Vagina (tissue), 2 donors: ENCODE measurements around the gene TRPV2.

Source experiments
- CTCF ChIP-seq, 3 experiments: fragments of 450-650 bp in 2 of 3; fragments of 200-600 bp in 1 of 3; sonication (generic) in 1 of 3; IDR thresholded peaks; one replicate each; pipeline ENCODE4 v1.5.1; 2017 to 2019; ENCODE audit warnings: antibody characterized with exemption in 3 of 3, mild to moderate bottlenecking in 2 of 3, moderate library complexity in 2 of 3
- POLR2A ChIP-seq, 2 donors: fragments of 450-650 bp; IDR thresholded peaks; one replicate each; pipeline ENCODE4 v1.6.1; 2017; ENCODE audit warnings: antibody characterized with exemption in 2 of 2, mild to moderate bottlenecking in 2 of 2, moderate library complexity in 2 of 2

GRCh38 chr17:16453493-16453851, 38.1 kb downstream of the TRPV2 start:
- no peak for TF ChIP-seq CTCF (IDR thresholded peaks at IDR 0.05)
- TF ChIP-seq POLR2A (IDR thresholded peaks at IDR 0.05), result no peak
